GM23338 (cell line): ENCODE measurements around the gene NDUFA3. TPM values are rescaled to one million over a fixed set of nuclear protein-coding genes. Genes with fewer than 3 reads are reported as not detected.

Experiments used
- ATAC-seq: fragments of 200-7000 bp; cut with Tn5 transposase; 3 replicates; pipeline ENCODE4 v1.9.1; 2020
- DNase-seq: peaks from one replicate; pipeline ENCODE4 v3.0.0-alpha.2; 2015; ENCODE audit warnings: low spot score
- H2AFZ ChIP-seq: fragments of 200-600 bp; sonication (generic); 2 replicates; pipeline ENCODE4 v1.8.0; 2016; ENCODE audit warnings: antibody characterized with exemption, mild to moderate bottlenecking, moderate library complexity
- H3F3A ChIP-seq: fragments of 200-600 bp; sonication (generic); replicated peaks from 2 replicates; pipeline ENCODE4 v1.8.0; 2017; ENCODE audit warnings: antibody characterized with exemption, mixed run types, low read depth
- H3K27ac ChIP-seq: fragments of 200-600 bp; sonication (generic); 2 replicates; pipeline ENCODE4 v1.6.1; 2016; ENCODE audit warnings: low read depth
- H3K27me3 ChIP-seq: fragments of 200-600 bp; sonication (generic); 2 replicates; pipeline ENCODE4 v1.8.0; 2016; ENCODE audit warnings: mild to moderate bottlenecking, mixed run types, moderate library complexity; ENCODE audit not compliant: insufficient read depth
- H3K36me3 ChIP-seq: fragments of 200-600 bp; sonication (generic); 2 replicates; pipeline ENCODE4 v1.8.0; 2016; ENCODE audit warnings: mild to moderate bottlenecking; ENCODE audit not compliant: insufficient read depth
- H3K4me1 ChIP-seq: fragments of 200-600 bp; sonication (generic); 2 replicates; pipeline ENCODE4 v1.8.0; 2016; ENCODE audit warnings: mild to moderate bottlenecking, moderate library complexity; ENCODE audit not compliant: insufficient read depth
- H3K4me2 ChIP-seq: fragments of 200-600 bp; sonication (generic); 2 replicates; pipeline ENCODE4 v1.7.1; 2017; ENCODE audit warnings: mixed run types
- H3K4me3 ChIP-seq: fragments of 200-600 bp; sonication (generic); 2 replicates; pipeline ENCODE4 v1.6.1; 2016; ENCODE audit warnings: mixed run types
- H3K79me2 ChIP-seq: fragments of 200-600 bp; sonication (generic); replicated peaks from 2 replicates; pipeline ENCODE4 v1.8.0; 2017; ENCODE audit warnings: mild to moderate bottlenecking; ENCODE audit not compliant: insufficient read depth
- H3K9me2 ChIP-seq: fragments of 200-600 bp; sonication (generic); 2 replicates; pipeline ENCODE4 v1.8.0; 2017; ENCODE audit not compliant: insufficient read depth
- H4K20me1 ChIP-seq: fragments of 200-600 bp; sonication (generic); replicated peaks from 2 replicates; pipeline ENCODE4 v1.8.0; 2017; ENCODE audit warnings: mild to moderate bottlenecking; ENCODE audit not compliant: insufficient read depth
- H3K27ac Mint-ChIP-seq: 2 replicates; pipeline ENCODE4 v1.8.0; 2020; ENCODE audit warnings: inconsistent platforms, mild to moderate bottlenecking, moderate library complexity, mixed read lengths
- H3K27me3 Mint-ChIP-seq: 3 replicates; pipeline ENCODE4 v1.8.0; 2022; ENCODE audit warnings: low read depth, mild to moderate bottlenecking, moderate library complexity, mixed read lengths, inconsistent platforms; ENCODE audit not compliant: insufficient read depth, poor library complexity
- H3K36me3 Mint-ChIP-seq: 3 replicates; pipeline ENCODE4 v1.8.0; 2021; ENCODE audit warnings: low read depth, mild to moderate bottlenecking, inconsistent platforms, moderate library complexity, mixed read lengths
- H3K4me1 Mint-ChIP-seq: 3 replicates; pipeline ENCODE4 v1.8.0; 2020; ENCODE audit warnings: mild to moderate bottlenecking, inconsistent platforms, mixed read lengths
- H3K4me3 Mint-ChIP-seq: 3 replicates; pipeline ENCODE4 v1.8.0; 2021; ENCODE audit warnings: moderate library complexity, mild to moderate bottlenecking, inconsistent platforms, mixed read lengths
- H3K9me3 Mint-ChIP-seq: 3 replicates; pipeline ENCODE4 v1.8.0; 2020; ENCODE audit warnings: moderate library complexity, mild to moderate bottlenecking, inconsistent platforms, mixed read lengths
- CREB1 ChIP-seq: fragments of 250-450 bp; sonication (Bioruptor Pico); IDR thresholded peaks from 2 replicates; pipeline ENCODE4 v1.5.0; 2020; ENCODE audit warnings: low read depth, mild to moderate bottlenecking, moderate library complexity
- EZH2phosphoT487 ChIP-seq: fragments of 200-600 bp; sonication (generic); IDR thresholded peaks from one replicate; pipeline ENCODE4 v1.8.1; 2018; ENCODE audit warnings: antibody characterized with exemption; ENCODE audit not compliant: unreplicated experiment
- JUNB ChIP-seq: IDR thresholded peaks from one replicate; pipeline ENCODE4 v1.6.1; 2016; ENCODE audit warnings: antibody characterized with exemption; ENCODE audit not compliant: unreplicated experiment
- NANOG ChIP-seq: IDR thresholded peaks from 2 replicates; pipeline ENCODE4 v1.6.1; 2016; ENCODE audit warnings: antibody characterized with exemption, borderline replicate concordance
- POLR2AphosphoS5 ChIP-seq: IDR thresholded peaks from 2 replicates; pipeline ENCODE4 v1.6.1; 2016; ENCODE audit warnings: antibody characterized with exemption, low read depth
- ZNF114 ChIP-seq: fragments of 250-450 bp; sonication (Bioruptor Pico); IDR thresholded peaks from 2 replicates; pipeline ENCODE4 v1.5.0; 2020; ENCODE audit warnings: mild to moderate bottlenecking, moderate library complexity
- ZNF331 ChIP-seq: fragments of 250-450 bp; sonication (Bioruptor Pico); IDR thresholded peaks from 2 replicates; pipeline ENCODE4 v1.5.0; 2020; ENCODE audit warnings: low read depth, mild to moderate bottlenecking, moderate library complexity
- polyA plus RNA-seq: library from polyadenylated mRNA; unstranded; fragments of >200 nt; fragmentation: Nextera tagmentation; extraction: Ambion mirVana; gene quantifications from 2 replicates; pipeline ENCODE4 v1.2.1, GENCODE V29; 2016
- total RNA-seq: library from RNA; depleted of rRNA; stranded (reverse); fragments of >200 nt; shearing (Covaris generic); gene quantifications from 2 replicates; pipeline ENCODE4 v1.2.3, GENCODE V29; 2014
- TF ChIP-seq, protein P1 (sequence below): fragments of 250-450 bp; sonication (Bioruptor Pico); IDR thresholded peaks from 2 replicates; pipeline ENCODE4 v1.5.0; 2020; ENCODE audit warnings: mild to moderate bottlenecking, moderate library complexity
- TF ChIP-seq, protein P2 (sequence below): IDR thresholded peaks from one replicate; pipeline ENCODE4 v1.6.1; 2018; ENCODE audit warnings: antibody characterized with exemption; ENCODE audit not compliant: unreplicated experiment

NDUFA3 gene
- total and polyA plus RNA-seq, 2 experiments from 2014 or later: 28.4 to 691 TPM

DNA sequence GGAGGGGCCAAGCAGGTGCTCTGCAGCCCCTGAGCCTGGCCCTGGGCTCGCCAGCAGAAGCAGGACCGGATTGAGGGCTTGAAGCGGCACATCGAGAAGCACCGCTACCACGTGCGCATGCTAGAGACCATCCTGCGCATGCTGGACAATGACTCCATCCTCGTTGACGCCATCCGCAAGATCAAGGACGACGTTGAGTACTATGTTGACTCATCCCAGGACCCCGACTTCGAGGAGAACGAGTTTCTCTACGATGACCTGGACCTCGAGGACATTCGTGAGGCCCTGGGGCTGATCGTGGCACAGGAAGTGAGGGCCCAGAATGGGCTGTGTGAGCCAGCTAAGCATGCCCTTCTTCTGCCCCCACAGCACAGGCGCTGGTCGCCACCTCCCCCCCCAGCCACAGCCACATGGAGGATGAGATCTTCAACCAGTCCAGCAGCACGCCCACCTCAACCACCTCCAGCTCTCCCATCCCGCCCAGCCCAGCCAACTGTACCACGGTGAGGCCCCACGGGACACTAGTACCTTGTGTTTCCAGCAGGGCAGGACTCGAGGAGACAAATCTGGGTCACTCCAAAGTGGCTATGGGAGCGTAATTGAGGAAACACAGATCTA, 43.0 kb downstream of the NDUFA3 start:
- H3K36me3 ChIP-seq: peaks cover 29% of the 10 kb centered on the region
- 0 out of 2 replicates have a peak, but pooled peaks cover 3% of the 10 kb centered on the region for H3F3A ChIP-seq
- peaks cover 36% of the 10 kb centered on the region for H4K20me1 ChIP-seq
- no peaks in the 10 kb centered on the region for H3K4me1 ChIP-seq
- no peaks in the 10 kb centered on the region for H3K9me3 Mint-ChIP-seq
- ATAC-seq: no peak
- no peak overlapping the region for H3K27ac ChIP-seq
- peaks cover 16% of the 10 kb centered on the region for H3K27me3 Mint-ChIP-seq
- DNase-seq: no peak
- H3K9me2 ChIP-seq: no peaks in the 10 kb centered on the region
- no peak overlapping the region for H3K4me2 ChIP-seq
- no peak overlapping the region for H3K4me3 Mint-ChIP-seq
- no peak overlapping the region for H2AFZ ChIP-seq
- no peak overlapping the region for H3K27ac Mint-ChIP-seq
- H3K27me3 ChIP-seq: no peaks in the 10 kb centered on the region
- peaks cover 3% of the 10 kb centered on the region for H3K4me1 Mint-ChIP-seq
- H3K79me2 ChIP-seq: peaks cover 25% of the 10 kb centered on the region
- H3K36me3 Mint-ChIP-seq: peaks cover 80% of the 10 kb centered on the region
- TF ChIP-seq JUNB: no peak
- TF ChIP-seq ZNF114: no peak
- TF ChIP-seq POLR2AphosphoS5: no peak
- no peak for TF ChIP-seq NANOG
- no peak for TF ChIP-seq CREB1 (CRISPR knock-in tag)
- no peak for TF ChIP-seq ZNF331
- TF ChIP-seq, protein P1, sequence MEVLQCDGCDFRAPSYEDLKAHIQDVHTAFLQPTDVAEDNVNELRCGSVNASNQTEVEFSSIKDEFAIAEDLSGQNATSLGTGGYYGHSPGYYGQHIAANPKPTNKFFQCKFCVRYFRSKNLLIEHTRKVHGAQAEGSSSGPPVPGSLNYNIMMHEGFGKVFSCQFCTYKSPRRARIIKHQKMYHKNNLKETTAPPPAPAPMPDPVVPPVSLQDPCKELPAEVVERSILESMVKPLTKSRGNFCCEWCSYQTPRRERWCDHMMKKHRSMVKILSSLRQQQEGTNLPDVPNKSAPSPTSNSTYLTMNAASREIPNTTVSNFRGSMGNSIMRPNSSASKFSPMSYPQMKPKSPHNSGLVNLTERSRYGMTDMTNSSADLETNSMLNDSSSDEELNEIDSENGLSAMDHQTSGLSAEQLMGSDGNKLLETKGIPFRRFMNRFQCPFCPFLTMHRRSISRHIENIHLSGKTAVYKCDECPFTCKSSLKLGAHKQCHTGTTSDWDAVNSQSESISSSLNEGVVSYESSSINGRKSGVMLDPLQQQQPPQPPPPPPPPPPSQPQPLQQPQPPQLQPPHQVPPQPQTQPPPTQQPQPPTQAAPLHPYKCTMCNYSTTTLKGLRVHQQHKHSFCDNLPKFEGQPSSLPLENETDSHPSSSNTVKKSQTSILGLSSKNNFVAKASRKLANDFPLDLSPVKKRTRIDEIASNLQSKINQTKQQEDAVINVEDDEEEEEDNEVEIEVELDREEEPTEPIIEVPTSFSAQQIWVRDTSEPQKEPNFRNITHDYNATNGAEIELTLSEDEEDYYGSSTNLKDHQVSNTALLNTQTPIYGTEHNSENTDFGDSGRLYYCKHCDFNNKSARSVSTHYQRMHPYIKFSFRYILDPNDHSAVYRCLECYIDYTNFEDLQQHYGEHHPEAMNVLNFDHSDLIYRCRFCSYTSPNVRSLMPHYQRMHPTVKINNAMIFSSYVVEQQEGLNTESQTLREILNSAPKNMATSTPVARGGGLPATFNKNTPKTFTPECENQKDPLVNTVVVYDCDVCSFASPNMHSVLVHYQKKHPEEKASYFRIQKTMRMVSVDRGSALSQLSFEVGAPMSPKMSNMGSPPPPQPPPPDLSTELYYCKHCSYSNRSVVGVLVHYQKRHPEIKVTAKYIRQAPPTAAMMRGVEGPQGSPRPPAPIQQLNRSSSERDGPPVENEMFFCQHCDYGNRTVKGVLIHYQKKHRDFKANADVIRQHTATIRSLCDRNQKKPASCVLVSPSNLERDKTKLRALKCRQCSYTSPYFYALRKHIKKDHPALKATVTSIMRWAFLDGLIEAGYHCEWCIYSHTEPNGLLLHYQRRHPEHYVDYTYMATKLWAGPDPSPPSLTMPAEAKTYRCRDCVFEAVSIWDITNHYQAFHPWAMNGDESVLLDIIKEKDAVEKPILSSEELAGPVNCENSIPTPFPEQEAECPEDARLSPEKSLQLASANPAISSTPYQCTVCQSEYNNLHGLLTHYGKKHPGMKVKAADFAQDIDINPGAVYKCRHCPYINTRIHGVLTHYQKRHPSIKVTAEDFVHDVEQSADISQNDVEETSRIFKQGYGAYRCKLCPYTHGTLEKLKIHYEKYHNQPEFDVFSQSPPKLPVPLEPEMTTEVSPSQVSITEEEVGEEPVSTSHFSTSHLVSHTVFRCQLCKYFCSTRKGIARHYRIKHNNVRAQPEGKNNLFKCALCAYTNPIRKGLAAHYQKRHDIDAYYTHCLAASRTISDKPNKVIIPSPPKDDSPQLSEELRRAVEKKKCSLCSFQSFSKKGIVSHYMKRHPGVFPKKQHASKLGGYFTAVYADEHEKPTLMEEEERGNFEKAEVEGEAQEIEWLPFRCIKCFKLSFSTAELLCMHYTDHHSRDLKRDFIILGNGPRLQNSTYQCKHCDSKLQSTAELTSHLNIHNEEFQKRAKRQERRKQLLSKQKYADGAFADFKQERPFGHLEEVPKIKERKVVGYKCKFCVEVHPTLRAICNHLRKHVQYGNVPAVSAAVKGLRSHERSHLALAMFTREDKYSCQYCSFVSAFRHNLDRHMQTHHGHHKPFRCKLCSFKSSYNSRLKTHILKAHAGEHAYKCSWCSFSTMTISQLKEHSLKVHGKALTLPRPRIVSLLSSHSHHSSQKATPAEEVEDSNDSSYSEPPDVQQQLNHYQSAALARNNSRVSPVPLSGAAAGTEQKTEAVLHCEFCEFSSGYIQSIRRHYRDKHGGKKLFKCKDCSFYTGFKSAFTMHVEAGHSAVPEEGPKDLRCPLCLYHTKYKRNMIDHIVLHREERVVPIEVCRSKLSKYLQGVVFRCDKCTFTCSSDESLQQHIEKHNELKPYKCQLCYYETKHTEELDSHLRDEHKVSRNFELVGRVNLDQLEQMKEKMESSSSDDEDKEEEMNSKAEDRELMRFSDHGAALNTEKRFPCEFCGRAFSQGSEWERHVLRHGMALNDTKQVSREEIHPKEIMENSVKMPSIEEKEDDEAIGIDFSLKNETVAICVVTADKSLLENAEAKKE (CRISPR knock-in tag): no peak
- TF ChIP-seq, protein P2, sequence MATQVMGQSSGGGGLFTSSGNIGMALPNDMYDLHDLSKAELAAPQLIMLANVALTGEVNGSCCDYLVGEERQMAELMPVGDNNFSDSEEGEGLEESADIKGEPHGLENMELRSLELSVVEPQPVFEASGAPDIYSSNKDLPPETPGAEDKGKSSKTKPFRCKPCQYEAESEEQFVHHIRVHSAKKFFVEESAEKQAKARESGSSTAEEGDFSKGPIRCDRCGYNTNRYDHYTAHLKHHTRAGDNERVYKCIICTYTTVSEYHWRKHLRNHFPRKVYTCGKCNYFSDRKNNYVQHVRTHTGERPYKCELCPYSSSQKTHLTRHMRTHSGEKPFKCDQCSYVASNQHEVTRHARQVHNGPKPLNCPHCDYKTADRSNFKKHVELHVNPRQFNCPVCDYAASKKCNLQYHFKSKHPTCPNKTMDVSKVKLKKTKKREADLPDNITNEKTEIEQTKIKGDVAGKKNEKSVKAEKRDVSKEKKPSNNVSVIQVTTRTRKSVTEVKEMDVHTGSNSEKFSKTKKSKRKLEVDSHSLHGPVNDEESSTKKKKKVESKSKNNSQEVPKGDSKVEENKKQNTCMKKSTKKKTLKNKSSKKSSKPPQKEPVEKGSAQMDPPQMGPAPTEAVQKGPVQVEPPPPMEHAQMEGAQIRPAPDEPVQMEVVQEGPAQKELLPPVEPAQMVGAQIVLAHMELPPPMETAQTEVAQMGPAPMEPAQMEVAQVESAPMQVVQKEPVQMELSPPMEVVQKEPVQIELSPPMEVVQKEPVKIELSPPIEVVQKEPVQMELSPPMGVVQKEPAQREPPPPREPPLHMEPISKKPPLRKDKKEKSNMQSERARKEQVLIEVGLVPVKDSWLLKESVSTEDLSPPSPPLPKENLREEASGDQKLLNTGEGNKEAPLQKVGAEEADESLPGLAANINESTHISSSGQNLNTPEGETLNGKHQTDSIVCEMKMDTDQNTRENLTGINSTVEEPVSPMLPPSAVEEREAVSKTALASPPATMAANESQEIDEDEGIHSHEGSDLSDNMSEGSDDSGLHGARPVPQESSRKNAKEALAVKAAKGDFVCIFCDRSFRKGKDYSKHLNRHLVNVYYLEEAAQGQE: no peak
- no peak for TF ChIP-seq EZH2phosphoT487
- no peak overlapping the region for H3K4me3 ChIP-seq
